Activated CD4-positive, alpha-beta T cell treated with anti-CD3 and anti-CD28 coated beads for 36 hours (primary cell): ENCODE results near the gene TMEM231. TPM values are rescaled to one million over a fixed set of nuclear protein-coding genes. Genes with fewer than 3 reads are reported as not detected.
A peak's percentile ranks its signal among the peaks of the same experiment; 100 is the strongest.

ENCODE experiments used
- ATAC-seq: fragments of 200-7000 bp; cut with Tn5 transposase; one replicate; pipeline ENCODE4 v1.10.0; 2021; ENCODE audit warnings: mild to moderate bottlenecking, moderate library complexity
- CTCF ChIA-PET: fragments of 350-600 bp; sonication (Branson Sonifier 250); formaldehyde crosslinking; loops from one replicate; lab custom pipeline; 2021; ENCODE audit warnings: antibody characterized with exemption; lab: Charles Lee
- POLR2A ChIA-PET: fragments of 350-600 bp; sonication (Branson Sonifier 250); formaldehyde crosslinking; loops from one replicate; lab custom pipeline; 2021; ENCODE audit warnings: antibody characterized with exemption, inconsistent platforms; lab: Charles Lee
- DNase-seq: peaks from one replicate; pipeline ENCODE4 v3.0.0-alpha.2; 2020
- H3K27ac Mint-ChIP-seq: one replicate; pipeline ENCODE4 v1.8.0; 2021; ENCODE audit warnings: mixed read lengths
- H3K27me3 Mint-ChIP-seq: one replicate; pipeline ENCODE4 v1.8.0; 2021; ENCODE audit warnings: mixed read lengths
- H3K36me3 Mint-ChIP-seq: one replicate; pipeline ENCODE4 v1.8.0; 2021; ENCODE audit warnings: low read depth, mixed read lengths
- H3K4me1 Mint-ChIP-seq: one replicate; pipeline ENCODE4 v1.8.0; 2021; ENCODE audit warnings: mixed read lengths
- H3K4me3 Mint-ChIP-seq: one replicate; pipeline ENCODE4 v1.8.0; 2021; ENCODE audit warnings: mild to moderate bottlenecking, moderate library complexity, mixed read lengths
- H3K9me3 Mint-ChIP-seq: one replicate; pipeline ENCODE4 v1.8.0; 2021; ENCODE audit warnings: low read depth, mixed read lengths
- intact Hi-C, 2 experiments: fragments of 100-400 bp; cut with DNase I in 1 of 2; cut with micrococcal nuclease in 1 of 2; formaldehyde crosslinking; loops; one replicate each; pipeline versions ENCODE4 v1.14.2 to v1.15.1; 2022 to 2024; cut with DNase I, micrococcal nuclease
- total RNA-seq, 2 experiments: library from RNA; stranded (reverse); gene quantifications; one replicate each; pipeline ENCODE4 v1.2.3, GENCODE V29; 2021

Gene TMEM231
- total RNA-seq, 2 experiments from 2014 or later: 3.6 to 4.1 TPM

GRCh38 chr16:75584108-75584507, 28.1 kb upstream of the TMEM231 start:
- Mint-ChIP-seq H3K4me1 (peaks cover 7% of the 10 kb centered on the region), H3K36me3 (peaks cover 5% of the 10 kb centered on the region), H3K27me3 (no peaks in the 10 kb centered on the region), H3K4me3 (no peak overlapping the region), H3K9me3 (no peaks in the 10 kb centered on the region), H3K27ac (no peak overlapping the region)
- ChIA-PET CTCF (interaction anchor here (0.6 kb wide), 1 partner anchor 52 kb away, joined by 3 read pairs; no protein-coding TSS in a partner anchor), POLR2A (interaction anchor here (0.7 kb wide), 1 partner anchor 128 kb away, joined by 4 read pairs; no protein-coding TSS in a partner anchor)
- intact Hi-C loops: no loop called here
- DNase-seq (no peak), ATAC-seq (no peak)

GRCh38 chr16:75579281-75579834, 23.3 kb upstream of the TMEM231 start:
- intact Hi-C loops: no loop called here
- H3K27ac Mint-ChIP-seq: peak overlapping the region; percentile 49
- peaks cover 21% of the 10 kb centered on the region for H3K4me1 Mint-ChIP-seq
- ATAC-seq: no peak
- no peak for DNase-seq
- no peak overlapping the region for H3K4me3 Mint-ChIP-seq
- H3K9me3 Mint-ChIP-seq: no peaks in the 10 kb centered on the region
- no peaks in the 10 kb centered on the region for H3K27me3 Mint-ChIP-seq
- ChIA-PET POLR2A (interaction anchor here (0.6 kb wide), 1 partner anchor 10 kb away, joined by 3 read pairs; no protein-coding TSS in a partner anchor), CTCF (interaction anchor here (1.2 kb wide), 2 partner anchors 27 to 380 kb away, joined by 3 read pairs; no protein-coding TSS in a partner anchor)
- H3K36me3 Mint-ChIP-seq: peaks cover 19% of the 10 kb centered on the region

DNA sequence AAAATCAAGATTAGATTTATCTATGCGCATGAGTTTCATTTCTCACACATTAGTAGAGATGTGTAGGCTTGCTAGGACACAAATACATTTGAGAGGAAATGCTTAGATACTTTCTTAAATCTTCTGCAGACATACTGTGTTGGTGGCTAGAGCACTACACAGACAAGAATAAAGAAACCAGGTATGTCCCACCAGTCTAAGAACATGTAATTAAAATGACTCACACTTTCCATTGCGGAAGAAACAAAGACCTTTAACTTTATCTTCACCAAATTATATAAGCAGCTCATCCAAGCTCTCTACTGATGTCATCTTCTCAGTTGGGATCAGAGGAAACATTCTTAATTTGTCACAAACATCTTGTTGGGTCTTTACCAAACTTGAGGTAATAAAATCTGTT, 22.7 kb upstream of the TMEM231 start:
- ATAC-seq (peak; percentile 57), DNase-seq (no peak)
- intact Hi-C loops: no loop called here
- Mint-ChIP-seq H3K27me3 (no peaks in the 10 kb centered on the region), H3K27ac (peak overlapping the region; percentile 49), H3K4me3 (no peak overlapping the region), H3K4me1 (peaks cover 21% of the 10 kb centered on the region), H3K9me3 (no peaks in the 10 kb centered on the region), H3K36me3 (peaks cover 23% of the 10 kb centered on the region)
- CTCF ChIA-PET: interaction anchor here (0.9 to 1.2 kb wide), 3 partner anchors 11 to 379 kb away, joined by 3 read pairs; no protein-coding TSS in a partner anchor
- POLR2A ChIA-PET: interaction anchor here (0.6 kb wide), 1 partner anchor 11 kb away, joined by 3 read pairs; no protein-coding TSS in a partner anchor

- intact Hi-C loops: no loop called here
- no peak for DNase-seq
- Mint-ChIP-seq H3K27me3 (no peaks in the 10 kb centered on the region), H3K27ac (no peak overlapping the region), H3K4me1 (peaks cover 22% of the 10 kb centered on the region), H3K4me3 (no peak overlapping the region), H3K36me3 (peaks cover 28% of the 10 kb centered on the region), H3K9me3 (no peaks in the 10 kb centered on the region)
- ChIA-PET CTCF (interaction anchor here (0.9 to 1.2 kb wide), 2 partner anchors 10 to 28 kb away, joined by 3 read pairs; no protein-coding TSS in a partner anchor), POLR2A (no interaction called here)
- ATAC-seq: no peak
These were observed 22.2 kb upstream of the TMEM231 start for GRCh38 chr16:75578212-75578611.

GRCh38 chr16:75576384-75576811, 20.3 kb upstream of the TMEM231 start:
- no peaks in the 10 kb centered on the region for H3K9me3 Mint-ChIP-seq
- intact Hi-C loops: no loop called here
- CTCF ChIA-PET: interaction anchor here (0.6 to 1.7 kb wide), 5 partner anchors 9 to 60 kb away, joined by 3 to 5 read pairs (median 3); no protein-coding TSS in a partner anchor
- POLR2A ChIA-PET: no interaction called here
- H3K4me1 Mint-ChIP-seq: peaks cover 26% of the 10 kb centered on the region
- no peak overlapping the region for H3K4me3 Mint-ChIP-seq
- ATAC-seq: peak; percentile 60
- no peaks in the 10 kb centered on the region for H3K27me3 Mint-ChIP-seq
- peaks cover 34% of the 10 kb centered on the region for H3K36me3 Mint-ChIP-seq
- H3K27ac Mint-ChIP-seq: peak overlapping the region; percentile 23
- DNase-seq: no peak

- Mint-ChIP-seq H3K9me3 (no peaks in the 10 kb centered on the region), H3K36me3 (peaks cover 36% of the 10 kb centered on the region), H3K27me3 (no peaks in the 10 kb centered on the region), H3K4me3 (no peak overlapping the region), H3K4me1 (peaks cover 28% of the 10 kb centered on the region), H3K27ac (peak overlapping the region; percentile 27)
- CTCF ChIA-PET: interaction anchor here (0.6 to 1.7 kb wide), 5 partner anchors 9 to 60 kb away, joined by 3 to 5 read pairs (median 3); no protein-coding TSS in a partner anchor
- DNase-seq: no peak
- intact Hi-C loops: no loop called here
- POLR2A ChIA-PET: no interaction called here
- no peak for ATAC-seq
These were observed 19.9 kb upstream of the TMEM231 start for GRCh38 chr16:75575958-75576357.

DNA sequence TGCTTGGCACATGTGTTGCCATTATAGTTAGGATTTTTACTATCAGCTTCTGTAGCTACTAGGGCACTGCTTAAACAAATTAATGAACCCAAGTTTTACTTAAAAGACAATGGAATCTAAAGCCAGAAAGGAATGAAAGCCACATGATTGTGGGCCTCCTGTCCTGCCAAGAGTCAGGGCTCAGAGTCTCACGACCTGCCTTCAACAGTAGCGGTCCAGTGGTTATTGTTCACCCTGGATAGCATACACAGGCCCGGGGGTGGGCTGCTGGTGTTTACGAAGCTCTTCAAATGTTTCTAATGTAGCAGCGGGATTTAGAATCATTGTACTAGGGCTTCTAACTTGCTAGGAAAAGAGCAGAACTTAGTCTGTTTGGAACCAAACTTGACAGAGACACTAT, 17.9 kb upstream of the TMEM231 start:
- POLR2A ChIA-PET: no interaction called here
- intact Hi-C loops: no loop called here
- Mint-ChIP-seq H3K27me3 (no peaks in the 10 kb centered on the region), H3K4me1 (peaks cover 27% of the 10 kb centered on the region), H3K9me3 (no peaks in the 10 kb centered on the region), H3K27ac (no peak overlapping the region), H3K4me3 (no peak overlapping the region), H3K36me3 (peaks cover 35% of the 10 kb centered on the region)
- no peak for DNase-seq
- no peak for ATAC-seq
- CTCF ChIA-PET: interaction anchor here (0.5 to 1.3 kb wide), 3 partner anchors 13 to 173 kb away, joined by 3 to 5 read pairs (median 4); no protein-coding TSS in a partner anchor

DNA sequence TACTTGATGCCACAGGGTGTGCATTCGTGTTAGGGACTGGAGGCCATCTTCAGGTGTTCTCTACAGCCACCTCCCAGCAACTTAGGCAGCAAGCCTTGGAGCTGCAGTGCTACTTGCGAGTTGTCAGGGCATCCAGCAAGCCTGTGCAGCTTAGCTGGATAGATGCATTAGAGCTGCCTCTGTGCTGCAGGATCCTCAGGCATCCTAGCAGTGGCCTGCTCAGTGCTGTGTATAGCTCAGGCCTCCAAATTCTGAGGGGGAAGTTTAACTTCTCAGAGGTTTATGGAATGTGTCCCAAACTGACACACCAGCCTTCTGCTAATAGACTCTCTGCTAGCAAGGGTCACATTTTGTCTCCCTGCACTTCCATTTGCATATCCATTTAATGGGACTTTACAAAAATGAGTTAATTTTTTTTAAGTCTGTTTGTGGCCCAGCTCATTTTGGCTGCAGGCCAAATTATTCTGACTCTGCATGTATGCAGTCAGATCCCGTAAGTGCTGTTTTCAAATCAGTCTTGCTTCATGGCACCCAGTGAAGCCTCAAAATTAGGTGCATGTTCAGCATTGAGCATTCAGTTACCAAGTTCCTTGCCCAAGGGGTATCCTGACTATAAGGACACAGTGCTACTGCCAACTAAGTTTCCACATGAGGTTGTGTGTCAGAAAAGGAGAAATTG, 17.0 kb upstream of the TMEM231 start:
- ChIA-PET CTCF (interaction anchor here (0.6 to 1.3 kb wide), 3 partner anchors 13 to 108 kb away, joined by 3 read pairs; partner anchors contain the start of gene TMEM231), POLR2A (interaction anchor here (0.5 kb wide), 1 partner anchor 85 kb away, joined by 6 read pairs; no protein-coding TSS in a partner anchor)
- Mint-ChIP-seq H3K36me3 (peaks cover 34% of the 10 kb centered on the region), H3K4me3 (no peak overlapping the region), H3K27me3 (no peaks in the 10 kb centered on the region), H3K9me3 (no peaks in the 10 kb centered on the region), H3K27ac (no peak overlapping the region), H3K4me1 (peaks cover 31% of the 10 kb centered on the region)
- DNase-seq (no peak), ATAC-seq (no peak)
- intact Hi-C loops: no loop called here

DNA sequence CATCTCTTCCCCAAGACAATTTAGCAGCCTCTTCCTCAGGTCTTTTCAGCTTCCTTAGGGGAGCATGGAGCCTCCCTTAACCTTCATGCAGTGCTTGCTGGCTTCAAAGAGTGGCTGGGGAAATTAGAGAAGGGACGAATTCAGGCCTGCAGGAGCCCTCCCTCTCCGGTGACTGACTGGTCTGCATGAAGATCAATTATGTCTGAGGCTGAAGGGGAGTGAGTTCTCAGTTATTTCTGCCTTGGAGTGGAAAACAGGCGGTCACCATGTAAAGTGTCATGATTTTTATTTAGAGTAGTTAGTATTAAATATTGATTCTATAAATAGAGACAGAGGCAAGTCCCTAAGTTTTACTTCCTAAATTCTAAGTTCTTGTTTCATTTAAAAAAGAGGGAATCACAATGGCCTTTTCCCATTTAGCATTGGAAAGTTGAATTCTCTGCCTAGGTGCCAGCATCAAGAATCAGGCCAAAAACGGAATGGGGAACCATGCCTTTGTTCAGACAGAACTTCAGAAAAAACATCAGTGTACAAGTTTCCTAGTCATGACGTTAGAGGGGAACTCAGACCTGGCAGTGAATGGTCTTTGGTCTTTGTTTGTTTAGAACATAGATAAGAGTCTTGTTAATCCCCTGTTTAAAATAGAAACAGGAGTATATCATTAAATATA, 14.5 kb upstream of the TMEM231 start:
- H3K9me3 Mint-ChIP-seq: no peaks in the 10 kb centered on the region
- ATAC-seq (no peak), DNase-seq (no peak)
- intact Hi-C loops: no loop called here
- no peak overlapping the region for H3K4me3 Mint-ChIP-seq
- ChIA-PET POLR2A (interaction anchor here (0.8 kb wide), 1 partner anchor 14 kb away, joined by 3 read pairs; the partner anchor contains the start of gene TMEM231), CTCF (interaction anchor here (0.6 to 1.0 kb wide), 2 partner anchors 35 to 103 kb away, joined by 3 read pairs; no protein-coding TSS in a partner anchor)
- peaks cover 29% of the 10 kb centered on the region for H3K36me3 Mint-ChIP-seq
- no peak overlapping the region for H3K27ac Mint-ChIP-seq
- peaks cover 41% of the 10 kb centered on the region for H3K4me1 Mint-ChIP-seq
- no peaks in the 10 kb centered on the region for H3K27me3 Mint-ChIP-seq

DNA sequence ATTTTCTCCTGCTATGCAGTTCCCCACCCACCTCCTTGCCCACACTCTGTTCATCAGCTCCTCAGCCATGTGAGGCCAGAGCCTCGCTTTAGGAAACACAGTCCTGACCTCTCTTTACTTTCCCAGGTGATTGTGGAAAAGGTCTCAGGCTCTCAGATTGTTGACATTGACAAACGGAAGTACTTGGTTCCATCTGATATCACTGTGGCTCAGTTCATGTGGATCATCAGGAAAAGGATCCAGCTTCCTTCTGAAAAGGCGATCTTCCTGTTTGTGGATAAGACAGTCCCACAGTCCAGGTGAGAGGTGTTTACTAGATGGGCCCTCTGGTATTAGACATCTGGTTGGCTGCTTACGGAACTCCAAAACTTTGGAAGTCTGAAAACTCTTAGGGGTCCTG, 11.9 kb upstream of the TMEM231 start:
- H3K4me3 Mint-ChIP-seq: peak overlapping the region; percentile 82
- intact Hi-C loops: loop anchor here (2.0 to 5.0 kb wide), 5 partner anchors 51 to 1271 kb away; partner anchors contain the start of genes ADAT1 (in 1 of the 2), PSMD7 (in 1 of the 2) and ZFP1 (in 1 of the 2)

More for the DNA sequence above, 11.9 kb upstream of the TMEM231 start:
- CTCF ChIA-PET: interaction anchor here (1.1 to 1.6 kb wide), 3 partner anchors 8 to 51 kb away, joined by 3 to 5 read pairs (median 3); no protein-coding TSS in a partner anchor
- POLR2A ChIA-PET: no interaction called here
- peaks cover 47% of the 10 kb centered on the region for H3K4me1 Mint-ChIP-seq
- peaks cover 5% of the 10 kb centered on the region for H3K27me3 Mint-ChIP-seq
- H3K9me3 Mint-ChIP-seq: no peaks in the 10 kb centered on the region
- H3K27ac Mint-ChIP-seq: no peak overlapping the region
- DNase-seq (no peak), ATAC-seq (no peak)
- H3K36me3 Mint-ChIP-seq: peaks cover 17% of the 10 kb centered on the region
